K562 (cell line): ENCODE data around the gene DLX3. TPM values are rescaled to one million over a fixed set of nuclear protein-coding genes. Genes with fewer than 3 reads are reported as not detected.
A peak's percentile ranks its signal among the peaks of the same experiment; 100 is the strongest.

Experiments
- BRF1 ChIP-seq: IDR thresholded peaks from 3 replicates; pipeline ENCODE4 v1.6.1; 2011; ENCODE audit warnings: borderline replicate concordance, mild to moderate bottlenecking; ENCODE audit not compliant: insufficient read length; ENCODE audit errors: extremely low read depth
- CC2D1A ChIP-seq: fragments of 450-650 bp; IDR thresholded peaks from 2 replicates; pipeline ENCODE4 v1.6.1; 2017; ENCODE audit warnings: mild to moderate bottlenecking
- DPF2 ChIP-seq: fragments of 450-650 bp; IDR thresholded peaks from 2 replicates; pipeline ENCODE4 v1.6.1; 2016
- EP300 ChIP-seq: IDR thresholded peaks from 2 replicates; pipeline ENCODE4 v1.6.1; 2012; ENCODE audit warnings: low read length, improper control_type of control experiment
- ERF ChIP-seq: fragments of 450-650 bp; formaldehyde crosslinking; IDR thresholded peaks from 2 replicates; pipeline ENCODE4 v1.4.0; 2020; ENCODE audit warnings: mild to moderate bottlenecking, mixed read lengths
- ETV1 ChIP-seq: fragments of 450-650 bp; conservative IDR thresholded peaks from 2 replicates; pipeline ENCODE4 v1.6.1; 2016; ENCODE audit warnings: missing genetic modification characterization, control low read depth, low read depth, missing compliant biosample characterization
- HBP1 ChIP-seq: fragments of 450-650 bp; formaldehyde crosslinking; IDR thresholded peaks from 2 replicates; pipeline ENCODE4 v1.4.0; 2022; ENCODE audit warnings: missing genetic modification characterization
- MCM7 ChIP-seq, 2 experiments: fragments of 450-650 bp; IDR thresholded peaks; 2 replicates each; pipeline ENCODE4 v1.6.1; 2016 to 2018
- MEIS2 ChIP-seq: fragments of 450-650 bp; IDR thresholded peaks from 2 replicates; pipeline ENCODE4 v1.6.1; 2014; ENCODE audit warnings: mild to moderate bottlenecking; ENCODE audit not compliant: partially characterized antibody
- NONO ChIP-seq, 2 experiments: fragments of 200-400 bp in 1 of 2; fragments of 450-650 bp in 1 of 2; formaldehyde crosslinking in 1 of 2; IDR thresholded peaks; 2 replicates each; pipeline ENCODE4 v1.6.1; 2017; ENCODE audit warnings: low read depth in 2 of 2, mild to moderate bottlenecking in 2 of 2, moderate library complexity in 2 of 2, low read length in 1 of 2
- NR2F6 ChIP-seq: fragments of 450-650 bp; formaldehyde crosslinking; IDR thresholded peaks from 2 replicates; pipeline ENCODE4 v1.4.0; 2020; ENCODE audit warnings: mild to moderate bottlenecking
- NR3C1 ChIP-seq: sonication (generic); formaldehyde crosslinking; IDR thresholded peaks from 2 replicates; pipeline ENCODE4 v1.8.1; 2022; ENCODE audit warnings: missing genetic modification reagents
- SMC3 ChIP-seq: conservative IDR thresholded peaks from 2 replicates; pipeline ENCODE4 v1.6.1; 2011; ENCODE audit warnings: low read depth, low read length, improper control_type of control experiment; ENCODE audit not compliant: insufficient read depth
- STAG1 ChIP-seq: sonication (generic); formaldehyde crosslinking; IDR thresholded peaks from 2 replicates; pipeline ENCODE4 v1.5.0; 2020; ENCODE audit warnings: missing genetic modification reagents, borderline replicate concordance
- ZFP36 ChIP-seq: fragments of 150-350 bp; IDR thresholded peaks from 2 replicates; pipeline ENCODE4 v1.6.1; 2018; ENCODE audit warnings: low read length, low read depth; ENCODE audit not compliant: partially characterized antibody
- ZKSCAN1 ChIP-seq: fragments of 150-350 bp; IDR thresholded peaks from 2 replicates; pipeline ENCODE4 v1.6.1; 2016; ENCODE audit warnings: low read depth, low read length
- ZNF140 ChIP-seq: fragments of 250-450 bp; sonication (Bioruptor Pico); IDR thresholded peaks from 2 replicates; pipeline ENCODE4 v1.8.0; 2021; ENCODE audit warnings: moderate library complexity, mild to moderate bottlenecking, inconsistent platforms
- ZNF280B ChIP-seq: fragments of 250-450 bp; sonication (Bioruptor Pico); IDR thresholded peaks from 2 replicates; pipeline ENCODE4 v1.5.1; 2021; ENCODE audit warnings: mild to moderate bottlenecking
- ZNF354B ChIP-seq: fragments of 250-450 bp; sonication (Bioruptor Pico); IDR thresholded peaks from 2 replicates; pipeline ENCODE4 v1.4.0; 2020
- ZNF507 ChIP-seq: conservative IDR thresholded peaks from 2 replicates; pipeline ENCODE4 v1.6.1; 2017; ENCODE audit warnings: missing genetic modification characterization, missing compliant biosample characterization
- ZNF511 ChIP-seq: sonication (generic); formaldehyde crosslinking; IDR thresholded peaks from 2 replicates; pipeline ENCODE4 v1.8.0; 2022; ENCODE audit warnings: mild to moderate bottlenecking, missing genetic modification reagents
- ZNF655 ChIP-seq: fragments of 250-450 bp; sonication (Bioruptor Pico); IDR thresholded peaks from 2 replicates; pipeline ENCODE4 v1.5.0; 2021
- polyA plus RNA-seq, 8 experiments: library from polyadenylated mRNA; depleted of rRNA in 4 of 8; stranded (reverse) in 5 of 8; unstranded in 3 of 8; fragments of >200 nt; fragmentation: Nextera tagmentation in 2 of 8; fragmentation: Illumina TruSeq in 1 of 8; extraction: Ambion mirVana in 2 of 8; extraction: Trizol in 1 of 8; gene quantifications; 2 replicates each; pipeline versions ENCODE4 v1.2.1 to v1.2.3, GENCODE V29; 2011 to 2014; ENCODE audit warnings: inconsistent platforms in 1 of 8, missing spikeins in 1 of 8
- total RNA-seq, 7 experiments: library from RNA; depleted of rRNA in 6 of 7; stranded (reverse); fragments of >200 nt in 6 of 7; fragmentation: Illumina TruSeq in 2 of 7; extraction: Trizol in 2 of 7; gene quantifications; 2 replicates each; pipeline versions ENCODE4 v1.2.1 to v1.2.3, GENCODE V29; 2011 to 2021; ENCODE audit warnings: low replicate concordance in 1 of 7
- TF ChIP-seq, protein P1 (sequence below), 3 experiments: IDR thresholded peaks in 2 of 3; conservative IDR thresholded peaks in 1 of 3; 2 replicates each; pipeline ENCODE4 v1.5.1; 2011 to 2012; ENCODE audit warnings: low read length in 3 of 3, mild to moderate bottlenecking in 3 of 3, control low read depth in 2 of 3, improper control_type of control experiment in 1 of 3, inconsistent platforms in 1 of 3, low read depth in 1 of 3, mixed read lengths in 1 of 3, moderate library complexity in 1 of 3; ENCODE audit not compliant: insufficient read depth in 2 of 3
- TF ChIP-seq, protein P2 (sequence below): fragments of 450-650 bp; IDR thresholded peaks from 2 replicates; pipeline ENCODE4 v1.6.1; 2016

Gene DLX3
- total and polyA plus RNA-seq, 9 of the 15 experiments (the other 6 are each of a cell fraction or from before 2014, with no cell fraction given), result not detected

DNA sequence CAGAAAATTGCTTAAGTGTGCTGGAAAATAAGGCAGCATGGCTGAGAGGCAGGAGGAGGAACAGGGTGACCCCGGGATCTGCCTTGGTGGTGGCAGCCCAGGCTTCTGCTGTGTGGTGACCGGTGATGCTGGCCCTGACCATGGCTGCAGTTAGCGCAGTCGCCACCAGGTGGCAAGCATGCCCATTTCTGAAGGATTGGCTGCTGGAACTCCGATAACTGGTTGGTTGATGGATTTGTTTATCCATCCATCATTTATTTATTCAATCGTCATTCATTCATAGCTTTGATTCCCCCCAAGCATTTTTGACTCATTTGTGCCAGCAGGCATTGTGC is 31.8 kb upstream of the DLX3 start (continued):
- TF ChIP-seq SMC3 (peak; percentile 88), ZFP36 (no peak), CC2D1A (no peak), MCM7 (IDR thresholded peaks at IDR 0.05) (no peak), ZNF655 (CRISPR knock-in tag) (no peak), ZNF280B (CRISPR knock-in tag) (no peak), NONO (IDR thresholded peaks at IDR 0.05; ENCODE audit: low read depth in 2 of 2, low read length in 1 of 2) (no peak), HBP1 (no peak), DPF2 (no peak), EP300 (no peak), MEIS2 (peak; percentile 7), ZKSCAN1 (no peak), NR3C1 (CRISPR knock-in tag) (no peak), ZNF140 (no peak), ERF (CRISPR knock-in tag) (no peak), ZNF511 (CRISPR knock-in tag) (no peak), BRF1 (no peak), ZNF507 (tag) (no peak), ETV1 (no peak), NR2F6 (CRISPR knock-in tag) (no peak), ZNF354B (no peak), STAG1 (CRISPR knock-in tag) (peak; percentile 62; the same call in 1 of the 2 replicates)
- TF ChIP-seq, protein P1, sequence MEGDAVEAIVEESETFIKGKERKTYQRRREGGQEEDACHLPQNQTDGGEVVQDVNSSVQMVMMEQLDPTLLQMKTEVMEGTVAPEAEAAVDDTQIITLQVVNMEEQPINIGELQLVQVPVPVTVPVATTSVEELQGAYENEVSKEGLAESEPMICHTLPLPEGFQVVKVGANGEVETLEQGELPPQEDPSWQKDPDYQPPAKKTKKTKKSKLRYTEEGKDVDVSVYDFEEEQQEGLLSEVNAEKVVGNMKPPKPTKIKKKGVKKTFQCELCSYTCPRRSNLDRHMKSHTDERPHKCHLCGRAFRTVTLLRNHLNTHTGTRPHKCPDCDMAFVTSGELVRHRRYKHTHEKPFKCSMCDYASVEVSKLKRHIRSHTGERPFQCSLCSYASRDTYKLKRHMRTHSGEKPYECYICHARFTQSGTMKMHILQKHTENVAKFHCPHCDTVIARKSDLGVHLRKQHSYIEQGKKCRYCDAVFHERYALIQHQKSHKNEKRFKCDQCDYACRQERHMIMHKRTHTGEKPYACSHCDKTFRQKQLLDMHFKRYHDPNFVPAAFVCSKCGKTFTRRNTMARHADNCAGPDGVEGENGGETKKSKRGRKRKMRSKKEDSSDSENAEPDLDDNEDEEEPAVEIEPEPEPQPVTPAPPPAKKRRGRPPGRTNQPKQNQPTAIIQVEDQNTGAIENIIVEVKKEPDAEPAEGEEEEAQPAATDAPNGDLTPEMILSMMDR (IDR thresholded peaks at IDR 0.05 in 2 of 3, conservative IDR thresholded peaks at IDR 0.05 in 1 of 3; ENCODE audit: insufficient read depth in 2 of 3, low read depth in 1 of 3, low read length in 3 of 3), result peak; percentile 87 to 90 (median 89)
- TF ChIP-seq, protein P2, sequence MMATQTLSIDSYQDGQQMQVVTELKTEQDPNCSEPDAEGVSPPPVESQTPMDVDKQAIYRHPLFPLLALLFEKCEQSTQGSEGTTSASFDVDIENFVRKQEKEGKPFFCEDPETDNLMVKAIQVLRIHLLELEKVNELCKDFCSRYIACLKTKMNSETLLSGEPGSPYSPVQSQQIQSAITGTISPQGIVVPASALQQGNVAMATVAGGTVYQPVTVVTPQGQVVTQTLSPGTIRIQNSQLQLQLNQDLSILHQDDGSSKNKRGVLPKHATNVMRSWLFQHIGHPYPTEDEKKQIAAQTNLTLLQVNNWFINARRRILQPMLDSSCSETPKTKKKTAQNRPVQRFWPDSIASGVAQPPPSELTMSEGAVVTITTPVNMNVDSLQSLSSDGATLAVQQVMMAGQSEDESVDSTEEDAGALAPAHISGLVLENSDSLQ, result no peak
